Measurements from ENCODE around the gene BOLA1. TPM values are rescaled to one million over a fixed set of nuclear protein-coding genes. Genes with fewer than 3 reads are reported as not detected.
"Not testable (repeated sequence)": the region's sequence is repeated elsewhere in the genome, so short reads cannot be mapped to it uniquely, and the experiment has no call there.

BOLA1 gene
- total RNA-seq, 1 donor from 2014 or later = 19.4 TPM

DNA sequence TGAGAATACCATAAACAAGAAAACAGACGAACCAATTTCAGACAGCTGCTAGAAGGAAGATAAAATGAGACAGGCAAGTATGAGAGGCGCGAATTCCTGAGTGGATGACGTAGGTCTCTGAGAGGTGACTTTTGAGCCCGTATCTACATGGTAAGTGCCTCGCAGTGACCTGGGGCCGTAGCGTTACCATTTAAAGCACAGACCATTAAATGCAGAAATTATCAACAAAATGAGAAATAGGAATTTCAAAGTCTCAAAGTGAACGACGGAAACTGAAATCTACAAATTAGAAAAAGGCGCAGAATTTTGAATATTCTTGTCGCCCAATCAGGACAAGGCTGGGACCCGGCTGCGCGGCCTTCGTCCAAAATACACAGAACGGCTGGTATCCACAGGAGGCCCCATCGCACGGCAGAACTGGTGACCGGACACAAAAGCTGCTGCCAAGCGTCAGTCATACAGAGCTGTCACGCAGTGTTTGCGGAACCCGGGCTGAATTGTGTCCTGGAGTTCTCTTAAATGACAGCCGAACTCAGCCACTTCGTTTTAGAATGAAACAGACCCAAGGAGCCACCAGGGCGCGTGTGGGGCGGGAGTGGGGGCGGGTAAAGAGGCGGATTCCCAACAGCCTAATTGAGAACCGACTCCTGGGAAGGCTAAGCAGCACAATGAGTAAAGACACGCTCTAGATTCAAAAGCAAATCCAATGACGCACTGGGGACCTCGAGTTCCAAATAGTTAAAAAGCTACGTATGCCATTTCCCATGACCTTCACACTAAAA lies 13.8 kb upstream of the BOLA1 start:
- intact Hi-C loops (cut with micrococcal nuclease) = no loop called here
- Histone ChIP-seq H3K36me3 (no peaks in the 10 kb centered on the region), H3K27ac (replicated peaks) (peak overlapping the region; percentile 98), H3K27me3 (ENCODE audit: low read depth) (no peaks in the 10 kb centered on the region), H3K9me3 (replicated peaks) (no peaks in the 10 kb centered on the region), H3K4me3 (peak overlapping the region; percentile 77), H3K4me1 (peaks cover 51% of the 10 kb centered on the region)
- DNase-seq = peak; percentile 87
- TF ChIP-seq, protein P1, sequence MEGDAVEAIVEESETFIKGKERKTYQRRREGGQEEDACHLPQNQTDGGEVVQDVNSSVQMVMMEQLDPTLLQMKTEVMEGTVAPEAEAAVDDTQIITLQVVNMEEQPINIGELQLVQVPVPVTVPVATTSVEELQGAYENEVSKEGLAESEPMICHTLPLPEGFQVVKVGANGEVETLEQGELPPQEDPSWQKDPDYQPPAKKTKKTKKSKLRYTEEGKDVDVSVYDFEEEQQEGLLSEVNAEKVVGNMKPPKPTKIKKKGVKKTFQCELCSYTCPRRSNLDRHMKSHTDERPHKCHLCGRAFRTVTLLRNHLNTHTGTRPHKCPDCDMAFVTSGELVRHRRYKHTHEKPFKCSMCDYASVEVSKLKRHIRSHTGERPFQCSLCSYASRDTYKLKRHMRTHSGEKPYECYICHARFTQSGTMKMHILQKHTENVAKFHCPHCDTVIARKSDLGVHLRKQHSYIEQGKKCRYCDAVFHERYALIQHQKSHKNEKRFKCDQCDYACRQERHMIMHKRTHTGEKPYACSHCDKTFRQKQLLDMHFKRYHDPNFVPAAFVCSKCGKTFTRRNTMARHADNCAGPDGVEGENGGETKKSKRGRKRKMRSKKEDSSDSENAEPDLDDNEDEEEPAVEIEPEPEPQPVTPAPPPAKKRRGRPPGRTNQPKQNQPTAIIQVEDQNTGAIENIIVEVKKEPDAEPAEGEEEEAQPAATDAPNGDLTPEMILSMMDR (IDR thresholded peaks at IDR 0.05; ENCODE audit: borderline replicate concordance) = peak; percentile 32

DNA sequence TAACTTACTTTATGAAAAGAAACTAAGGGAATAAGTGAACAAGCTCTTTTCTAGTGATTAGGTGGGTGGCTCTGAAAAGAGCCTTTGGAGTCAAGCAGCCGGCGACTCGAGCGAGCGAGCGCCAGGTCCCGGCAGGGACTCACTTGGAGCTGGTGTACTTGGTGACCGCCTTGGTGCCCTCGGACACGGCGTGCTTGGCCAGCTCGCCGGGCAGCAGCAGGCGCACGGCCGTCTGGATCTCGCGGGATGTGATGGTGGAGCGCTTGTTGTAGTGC lies 13.3 kb upstream of the BOLA1 start:
- H3K27me3 ChIP-seq (ENCODE audit: low read depth); intact Hi-C loops (cut with micrococcal nuclease); H3K9me3 ChIP-seq (replicated peaks); H3K36me3 ChIP-seq: not testable (repeated sequence)
- Histone ChIP-seq H3K27ac (replicated peaks) (peak overlapping the region; percentile 98), H3K4me3 (peak overlapping the region; percentile 77), H3K4me1 (peaks cover 51% of the 10 kb centered on the region)
- DNase-seq = peak; percentile 20

DNA sequence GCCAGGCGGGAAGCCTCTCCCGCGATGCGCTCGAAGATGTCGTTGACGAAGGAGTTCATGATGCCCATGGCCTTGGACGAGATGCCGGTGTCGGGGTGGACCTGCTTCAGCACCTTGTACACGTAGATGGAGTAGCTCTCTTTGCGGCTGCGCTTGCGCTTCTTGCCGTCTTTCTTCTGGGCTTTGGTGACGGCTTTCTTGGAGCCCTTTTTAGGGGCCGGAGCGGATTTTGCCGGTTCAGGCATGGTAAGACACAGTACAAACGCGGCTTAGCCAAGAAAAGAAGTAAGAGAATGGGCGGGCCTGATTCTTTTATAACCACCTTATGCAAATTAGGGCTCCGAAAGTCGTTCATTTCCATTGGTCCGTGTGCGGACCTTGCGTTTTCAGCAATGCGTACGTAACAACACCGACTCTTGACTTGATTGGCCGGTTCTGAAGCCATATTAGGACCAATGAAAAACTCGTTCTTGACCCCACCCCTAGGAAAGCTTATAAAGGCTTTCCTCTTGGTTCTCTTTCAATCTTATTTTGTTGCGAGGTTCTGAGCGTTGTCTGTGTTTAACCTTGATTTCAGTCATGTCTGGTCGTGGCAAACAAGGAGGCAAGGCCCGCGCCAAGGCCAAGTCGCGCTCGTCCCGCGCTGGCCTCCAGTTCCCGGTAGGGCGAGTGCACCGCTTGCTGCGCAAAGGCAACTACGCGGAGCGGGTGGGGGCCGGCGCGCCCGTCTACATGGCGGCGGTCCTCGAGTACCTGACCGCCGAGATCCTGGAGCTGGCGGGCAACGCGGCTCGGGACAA lies 12.8 kb upstream of the BOLA1 start:
- no peaks in the 10 kb centered on the region for H3K36me3 ChIP-seq
- peak; percentile 75 for DNase-seq
- peak overlapping the region; percentile 77 for H3K4me3 ChIP-seq
- no peaks in the 10 kb centered on the region for H3K9me3 ChIP-seq (replicated peaks)
- H3K27me3 ChIP-seq (ENCODE audit: low read depth) = no peaks in the 10 kb centered on the region
- H3K4me1 ChIP-seq = peaks cover 51% of the 10 kb centered on the region
- peak overlapping the region; percentile 98 for H3K27ac ChIP-seq (replicated peaks)
- intact Hi-C loops (cut with micrococcal nuclease) = no loop called here
- TF ChIP-seq, protein P1 (IDR thresholded peaks at IDR 0.05; ENCODE audit: borderline replicate concordance) = no peak

DNA sequence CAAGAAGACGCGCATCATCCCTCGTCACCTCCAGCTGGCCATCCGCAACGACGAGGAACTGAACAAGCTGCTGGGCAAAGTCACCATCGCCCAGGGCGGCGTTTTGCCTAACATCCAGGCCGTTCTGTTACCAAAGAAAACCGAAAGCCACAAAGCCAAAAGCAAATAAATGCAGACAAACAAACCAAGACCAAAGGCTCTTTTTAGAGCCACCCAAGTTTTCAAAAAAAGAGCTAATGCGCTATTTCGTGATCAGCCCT lies 12.2 kb upstream of the BOLA1 start:
- H3K36me3 ChIP-seq; DNase-seq; H3K9me3 ChIP-seq (replicated peaks); intact Hi-C loops (cut with micrococcal nuclease); H3K27me3 ChIP-seq (ENCODE audit: low read depth): not testable (repeated sequence)
- peaks cover 51% of the 10 kb centered on the region for H3K4me1 ChIP-seq
- peak overlapping the region; percentile 98 for H3K27ac ChIP-seq (replicated peaks)
- H3K4me3 ChIP-seq = peak overlapping the region; percentile 77

DNA sequence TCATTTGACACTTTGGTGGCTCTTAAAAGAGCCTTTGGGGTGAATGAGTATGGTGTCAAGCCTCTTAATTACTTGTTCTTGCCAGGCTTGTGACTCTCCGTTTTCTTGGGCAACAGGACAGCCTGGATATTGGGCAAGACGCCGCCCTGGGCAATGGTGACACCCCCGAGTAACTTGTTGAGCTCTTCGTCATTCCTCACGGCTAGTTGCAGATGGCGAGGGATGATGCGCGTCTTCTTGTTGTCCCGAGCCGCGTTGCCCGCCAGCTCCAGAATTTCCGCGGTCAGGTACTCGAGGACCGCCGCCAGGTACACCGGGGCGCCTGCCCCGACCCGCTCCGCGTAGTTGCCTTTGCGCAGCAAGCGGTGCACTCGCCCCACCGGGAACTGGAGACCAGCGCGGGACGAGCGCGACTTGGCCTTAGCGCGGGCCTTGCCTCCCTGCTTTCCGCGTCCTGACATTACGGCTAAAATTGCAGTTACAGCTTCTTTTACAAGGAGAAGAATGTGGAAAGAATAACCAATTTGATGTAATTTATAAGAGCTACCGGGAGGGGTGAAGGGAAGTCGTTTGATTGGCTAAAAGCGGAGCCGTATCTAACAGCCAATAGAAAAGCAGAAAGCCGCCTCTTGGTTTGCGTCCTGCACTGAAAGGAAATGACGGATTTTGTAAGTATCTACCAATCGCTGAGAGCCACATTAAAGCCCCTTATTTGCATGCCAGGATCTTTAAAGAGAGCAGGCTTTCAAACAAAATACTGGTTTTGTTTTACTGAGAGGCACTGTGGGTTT lies 11.7 kb upstream of the BOLA1 start:
- H3K4me3 ChIP-seq = peak overlapping the region; percentile 77
- no peaks in the 10 kb centered on the region for H3K36me3 ChIP-seq
- intact Hi-C loops (cut with micrococcal nuclease) = no loop called here
- peak overlapping the region; percentile 98 for H3K27ac ChIP-seq (replicated peaks)
- H3K9me3 ChIP-seq (replicated peaks) = no peaks in the 10 kb centered on the region
- TF ChIP-seq, protein P1 (IDR thresholded peaks at IDR 0.05; ENCODE audit: borderline replicate concordance) = no peak
- DNase-seq = peak; percentile 53
- peaks cover 51% of the 10 kb centered on the region for H3K4me1 ChIP-seq
- H3K27me3 ChIP-seq (ENCODE audit: low read depth) = no peaks in the 10 kb centered on the region

DNA sequence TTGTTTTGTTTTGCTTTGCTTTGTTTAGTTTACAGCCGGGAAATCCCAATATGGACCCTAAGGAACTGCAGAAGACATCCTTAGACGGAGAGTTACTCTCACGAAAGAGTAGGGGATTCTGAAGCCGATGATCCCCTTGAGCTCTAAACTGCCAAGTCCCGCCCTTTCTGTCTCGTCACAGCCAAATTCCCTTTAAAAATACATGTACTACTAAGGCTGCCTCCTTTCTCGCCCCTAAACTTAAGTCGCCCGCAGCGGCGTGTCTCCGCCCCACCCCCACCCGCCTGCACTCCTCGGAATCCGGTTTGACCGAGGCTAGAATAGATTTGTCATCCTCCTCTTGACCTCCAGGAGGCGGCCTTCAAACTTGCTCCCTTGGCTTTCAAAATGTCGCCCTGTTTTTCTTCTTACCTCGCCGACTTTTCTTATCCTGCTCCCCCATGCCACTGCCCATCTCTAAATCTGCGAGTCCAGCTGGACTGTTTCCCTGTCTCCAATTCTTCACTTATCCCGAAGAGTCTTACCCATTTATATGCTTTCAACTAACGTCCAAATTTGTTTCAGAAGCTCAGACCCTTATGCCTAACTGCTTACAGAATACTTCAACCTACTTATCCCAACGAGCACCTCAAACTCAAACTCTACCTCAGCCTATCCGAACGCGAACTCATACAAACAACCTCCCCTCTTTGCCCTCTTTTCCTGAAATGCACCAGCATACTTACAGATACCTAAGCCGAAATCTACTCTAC lies 10.9 kb upstream of the BOLA1 start:
- intact Hi-C loops (cut with micrococcal nuclease) = no loop called here
- TF ChIP-seq, protein P1 (IDR thresholded peaks at IDR 0.05; ENCODE audit: borderline replicate concordance) = peak; percentile 59

More for the DNA sequence above, 10.9 kb upstream of the BOLA1 start:
- Histone ChIP-seq H3K4me3 (peak overlapping the region; percentile 77), H3K9me3 (replicated peaks) (no peaks in the 10 kb centered on the region), H3K27ac (replicated peaks) (peak overlapping the region; percentile 98), H3K4me1 (peaks cover 49% of the 10 kb centered on the region), H3K36me3 (no peaks in the 10 kb centered on the region), H3K27me3 (ENCODE audit: low read depth) (no peaks in the 10 kb centered on the region)
- peak; percentile 76 for DNase-seq

Data from left ventricle myocardium inferior (tissue), 1 donor.